ENCODE data around the gene SLC37A3. TPM values are rescaled to one million over a fixed set of nuclear protein-coding genes. Genes with fewer than 3 reads are reported as not detected.

SLC37A3 gene
- total RNA-seq, 1 experiment from 2014 or later = 52.7 TPM

DNA sequence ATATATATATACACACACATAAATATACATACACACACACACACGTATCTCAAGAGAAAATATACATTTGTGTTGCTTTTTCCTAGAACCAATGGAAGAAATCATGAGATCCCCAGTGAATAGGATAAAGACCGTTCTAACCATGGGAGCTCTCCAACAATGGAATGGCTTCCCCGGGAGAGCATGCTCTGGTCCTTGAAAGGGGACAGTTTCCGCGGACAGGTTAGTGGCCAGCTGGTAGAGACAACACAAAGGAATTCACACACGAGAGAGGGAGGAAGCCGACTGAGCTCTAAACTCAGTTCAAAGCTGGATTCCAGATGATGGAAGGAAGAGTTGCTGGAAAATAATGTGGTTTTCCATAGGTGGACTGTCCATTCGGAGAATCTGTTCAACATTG is 72.7 kb downstream of the SLC37A3 start:
- no peak overlapping the region for H3K4me2 ChIP-seq (ENCODE audit: insufficient read depth, insufficient read length, low read length)
- no peak for DNase-seq
- Mint-ChIP-seq H3K4me3 (no peak overlapping the region), H3K27ac (no peak overlapping the region), H3K4me1 (no peaks in the 10 kb centered on the region; a peak in 3 of 4 replicates), H3K9me3 (no peaks in the 10 kb centered on the region), H3K27me3 (ENCODE audit: low read depth) (no peaks in the 10 kb centered on the region), H3K36me3 (ENCODE audit: insufficient read depth in 1 of 3, low read depth in 3 of 3) (no peaks in the 10 kb centered on the region)
- H3K9me3 ChIP-seq (ENCODE audit: control insufficient read depth, low read depth, low read length) = no peaks in the 10 kb centered on the region
- H4K20me1 ChIP-seq (ENCODE audit: control insufficient read depth, insufficient read depth, insufficient read length) = no peaks in the 10 kb centered on the region
- no peak overlapping the region for H4K91ac ChIP-seq (ENCODE audit: insufficient read length, low read depth, low read length)
- no CpG with 5 or more reads among the region's 8 CpGs for WGBS (ENCODE audit: extremely low coverage, insufficient read length, low lambda C conversion rate)
- H2BK5ac ChIP-seq (ENCODE audit: insufficient read length, low read length) = no peak overlapping the region
- H2AK5ac ChIP-seq (ENCODE audit: insufficient read length, low read length) = no peak overlapping the region
- H2AFZ ChIP-seq (ENCODE audit: low read length) = no peak overlapping the region
- no peak overlapping the region for H3K9ac ChIP-seq (ENCODE audit: extremely low read depth, insufficient read length, low read length)
- H3K27me3 ChIP-seq (ENCODE audit: insufficient read depth, low read length) = no peaks in the 10 kb centered on the region
- H3K23ac ChIP-seq (ENCODE audit: insufficient read length, low read depth, low read length) = no peak overlapping the region
- H3K4me1 ChIP-seq (ENCODE audit: insufficient read depth, low read length) = peaks cover 2% of the 10 kb centered on the region; the same call in 1 of the 2 replicates
- H4K8ac ChIP-seq (replicated peaks; ENCODE audit: insufficient read length, low read depth, low read length) = no peak overlapping the region
- no peak overlapping the region for H3K27ac ChIP-seq (ENCODE audit: insufficient read length, low read depth, low read length)
- H2BK120ac ChIP-seq (ENCODE audit: low read depth, low read length, poor library complexity, severe bottlenecking) = no peak overlapping the region
- H3K14ac ChIP-seq (ENCODE audit: insufficient read depth, low read length) = no peak overlapping the region
- no peak overlapping the region for H3T11ph ChIP-seq (ENCODE audit: low read length)
- H3K18ac ChIP-seq (ENCODE audit: insufficient read length, low read depth, low read length) = no peak overlapping the region
- no peak overlapping the region for H3K4ac ChIP-seq (ENCODE audit: low read depth, low read length)
- TF ChIP-seq, protein P1, sequence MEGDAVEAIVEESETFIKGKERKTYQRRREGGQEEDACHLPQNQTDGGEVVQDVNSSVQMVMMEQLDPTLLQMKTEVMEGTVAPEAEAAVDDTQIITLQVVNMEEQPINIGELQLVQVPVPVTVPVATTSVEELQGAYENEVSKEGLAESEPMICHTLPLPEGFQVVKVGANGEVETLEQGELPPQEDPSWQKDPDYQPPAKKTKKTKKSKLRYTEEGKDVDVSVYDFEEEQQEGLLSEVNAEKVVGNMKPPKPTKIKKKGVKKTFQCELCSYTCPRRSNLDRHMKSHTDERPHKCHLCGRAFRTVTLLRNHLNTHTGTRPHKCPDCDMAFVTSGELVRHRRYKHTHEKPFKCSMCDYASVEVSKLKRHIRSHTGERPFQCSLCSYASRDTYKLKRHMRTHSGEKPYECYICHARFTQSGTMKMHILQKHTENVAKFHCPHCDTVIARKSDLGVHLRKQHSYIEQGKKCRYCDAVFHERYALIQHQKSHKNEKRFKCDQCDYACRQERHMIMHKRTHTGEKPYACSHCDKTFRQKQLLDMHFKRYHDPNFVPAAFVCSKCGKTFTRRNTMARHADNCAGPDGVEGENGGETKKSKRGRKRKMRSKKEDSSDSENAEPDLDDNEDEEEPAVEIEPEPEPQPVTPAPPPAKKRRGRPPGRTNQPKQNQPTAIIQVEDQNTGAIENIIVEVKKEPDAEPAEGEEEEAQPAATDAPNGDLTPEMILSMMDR (conservative IDR thresholded peaks at IDR 0.05) = no peak
- H3K79me1 ChIP-seq (ENCODE audit: insufficient read depth, low read depth, low read length, poor library complexity, severe bottlenecking) = no peaks in the 10 kb centered on the region
- no peaks in the 10 kb centered on the region for H3K79me2 ChIP-seq (ENCODE audit: insufficient read depth, low read length)
- H2BK15ac ChIP-seq (ENCODE audit: low read depth, low read length) = no peak overlapping the region
- H2BK20ac ChIP-seq (ENCODE audit: low read depth, low read length, poor library complexity, severe bottlenecking) = no peak overlapping the region
- H3K23me2 ChIP-seq (ENCODE audit: insufficient read length, low read depth, low read length, poor library complexity, severe bottlenecking) = no peaks in the 10 kb centered on the region
- H4K5ac ChIP-seq (ENCODE audit: insufficient read length, low read depth, low read length) = no peak overlapping the region
- H2BK12ac ChIP-seq (ENCODE audit: insufficient read length, low read depth, low read length) = no peak overlapping the region
- H3K56ac ChIP-seq (ENCODE audit: insufficient read length, low read depth, low read length) = no peak overlapping the region

Data from H9 (cell line).